Effector CD8-positive, alpha-beta T cell (primary cell): ENCODE results near the gene TMSB10.
A peak's percentile ranks its signal among the peaks of the same experiment; 100 is the strongest.
"Not testable (repeated sequence)": the region's sequence is repeated elsewhere in the genome, so short reads cannot be mapped to it uniquely, and the experiment has no call there.

ENCODE experiments used
- DNase-seq: peaks from one replicate; lab custom pipeline; 2025; lab: John Stamatoyannopoulos, UW

The TMSB10 gene

GRCh38 chr2:84904151-84904550, 1.3 kb upstream of the TMSB10 start:
- DNase-seq, result no peak

GRCh38 chr2:84904717-84905174, 710 bp upstream of the TMSB10 start:
- peak; percentile 31 for DNase-seq

- DNase-seq, result peak; percentile 29
Measured at GRCh38 chr2:84906108-84906899, 848 bp downstream of the TMSB10 start.

- peak; percentile 31 for DNase-seq
Measured at GRCh38 chr2:84906900-84907714, 1.7 kb downstream of the TMSB10 start.

GRCh38 chr2:84908948-84909713, 3.7 kb downstream of the TMSB10 start:
- DNase-seq, result no peak

- DNase-seq, result no peak
Measured at GRCh38 chr2:84911135-84911678, 5.8 kb downstream of the TMSB10 start.

GRCh38 chr2:84912984-84913383, 7.5 kb downstream of the TMSB10 start:
- DNase-seq, result no peak

- no peak for DNase-seq
Measured at GRCh38 chr2:84914334-84914733, 8.9 kb downstream of the TMSB10 start.

- DNase-seq, result not testable (repeated sequence)
Measured at GRCh38 chr2:84915675-84916074, 10.2 kb downstream of the TMSB10 start.

- DNase-seq, result not testable (repeated sequence)
Measured at GRCh38 chr2:84917821-84918220, 12.4 kb downstream of the TMSB10 start.

GRCh38 chr2:84918430-84918829, 13.0 kb downstream of the TMSB10 start:
- DNase-seq, result no peak

- DNase-seq, result peak; percentile 10
Measured at GRCh38 chr2:84919885-84920580, 14.6 kb downstream of the TMSB10 start.

- no peak for DNase-seq
Measured at GRCh38 chr2:84923009-84923408, 17.6 kb downstream of the TMSB10 start.

GRCh38 chr2:84924173-84925106, 19.0 kb downstream of the TMSB10 start:
- DNase-seq, result peak; percentile 5

- no peak for DNase-seq
Measured at GRCh38 chr2:84925336-84925723, 19.9 kb downstream of the TMSB10 start.

- peak; percentile 97 for DNase-seq
Measured at GRCh38 chr2:84925724-84926376, 20.4 kb downstream of the TMSB10 start.

- no peak for DNase-seq
Measured at GRCh38 chr2:84927275-84927627, 21.8 kb downstream of the TMSB10 start.

- no peak for DNase-seq
Measured at GRCh38 chr2:84931384-84931821, 25.9 kb downstream of the TMSB10 start.

- no peak for DNase-seq
Measured at GRCh38 chr2:84938194-84938879, 32.9 kb downstream of the TMSB10 start.
